NCI-H226 (cell line): ENCODE measurements around the gene EPB41L2.
A peak's percentile ranks its signal among the peaks of the same experiment; 100 is the strongest.
"Not testable (repeated sequence)": the region's sequence is repeated elsewhere in the genome, so short reads cannot be mapped to it uniquely, and the experiment has no call there.

Experiments
- DNase-seq: peaks from one replicate; pipeline ENCODE4 v3.0.0-alpha.2; 2015

EPB41L2 gene

GRCh38 chr6:131033631-131034030 is 29.4 kb downstream of the EPB41L2 start:
- DNase-seq = no peak

- DNase-seq = peak; percentile 24
Measured at GRCh38 chr6:131029626-131030297, 33.3 kb downstream of the EPB41L2 start.

GRCh38 chr6:131027326-131027725 is 35.7 kb downstream of the EPB41L2 start:
- no peak for DNase-seq

- no peak for DNase-seq
Measured at GRCh38 chr6:131026243-131026642, 36.8 kb downstream of the EPB41L2 start.

GRCh38 chr6:131024565-131024964 is 38.5 kb downstream of the EPB41L2 start:
- DNase-seq = no peak

- peak; percentile 87 for DNase-seq
Measured at GRCh38 chr6:131023834-131024504, 39.1 kb downstream of the EPB41L2 start.

- no peak for DNase-seq
Measured at GRCh38 chr6:131022691-131023090, 40.4 kb downstream of the EPB41L2 start.

- DNase-seq = no peak
Measured at GRCh38 chr6:131017962-131018361, 45.1 kb downstream of the EPB41L2 start.

GRCh38 chr6:131015630-131016263 is 47.3 kb downstream of the EPB41L2 start:
- DNase-seq = no peak

GRCh38 chr6:131015025-131015591 is 47.9 kb downstream of the EPB41L2 start:
- no peak for DNase-seq

- DNase-seq = no peak
Measured at GRCh38 chr6:131014080-131014776, 48.8 kb downstream of the EPB41L2 start.

- peak; percentile 72 for DNase-seq
Measured at GRCh38 chr6:131013495-131013894, 49.5 kb downstream of the EPB41L2 start.

- DNase-seq = no peak
Measured at GRCh38 chr6:131009790-131010189, 53.3 kb downstream of the EPB41L2 start.

- not testable (repeated sequence) for DNase-seq
Measured at GRCh38 chr6:131008965-131009364, 54.1 kb downstream of the EPB41L2 start.

- DNase-seq = not testable (repeated sequence)
Measured at GRCh38 chr6:131007964-131008363, 55.1 kb downstream of the EPB41L2 start.

- no peak for DNase-seq
Measured at GRCh38 chr6:131007286-131007685, 55.8 kb downstream of the EPB41L2 start.

GRCh38 chr6:131005439-131006016 is 57.5 kb downstream of the EPB41L2 start:
- no peak for DNase-seq

GRCh38 chr6:131004936-131005335 is 58.1 kb downstream of the EPB41L2 start:
- no peak for DNase-seq

- no peak for DNase-seq
Measured at GRCh38 chr6:131004387-131004755, 58.7 kb downstream of the EPB41L2 start.

- DNase-seq = no peak
Measured at GRCh38 chr6:131003488-131004386, 59.3 kb downstream of the EPB41L2 start.

GRCh38 chr6:131002661-131002980 is 60.4 kb downstream of the EPB41L2 start:
- no peak for DNase-seq
